OCI-LY7 (cell line): ENCODE measurements around the gene IL1RAPL1. TPM values are rescaled to one million over a fixed set of nuclear protein-coding genes. Genes with fewer than 3 reads are reported as not detected.

Experiments used
- BruUV-seq: library from RNA; stranded (reverse); fragments of 400-500 nt; replicated peaks from 2 replicates; lab custom pipeline; 2021; lab: Mats Ljungman, UMichigan
- CTCF ChIA-PET: fragments of 300-600 bp; sonication (Branson Sonifier 250); formaldehyde crosslinking; loops from one replicate; lab custom pipeline; 2022; ENCODE audit warnings: antibody characterized with exemption; ENCODE audit not compliant: unreplicated experiment; lab: Charles Lee
- POLR2A ChIA-PET: fragments of 300-600 bp; sonication (Branson Sonifier 250); formaldehyde crosslinking; loops from one replicate; lab custom pipeline; 2022; ENCODE audit warnings: antibody characterized with exemption; lab: Charles Lee
- DNase-seq: peaks from one replicate; pipeline ENCODE4 v3.0.0-alpha.2; 2015; ENCODE audit warnings: low spot score
- H2AFZ ChIP-seq: fragments of 200-600 bp; sonication (generic), shearing (Covaris generic); 2 replicates; pipeline ENCODE4 v1.6.1; 2014; ENCODE audit warnings: mild to moderate bottlenecking, antibody characterized with exemption, low read length, moderate library complexity
- H3K27ac ChIP-seq: fragments of 200-600 bp; sonication (generic); 2 replicates; pipeline ENCODE4 v1.5.1; 2014; ENCODE audit warnings: mixed run types, low read depth, mild to moderate bottlenecking, moderate library complexity, low read length, inconsistent platforms; ENCODE audit not compliant: poor library complexity, severe bottlenecking
- H3K36me3 ChIP-seq: fragments of 200-600 bp; sonication (generic); 2 replicates; pipeline ENCODE4 v1.6.1; 2014; ENCODE audit warnings: mild to moderate bottlenecking, antibody characterized with exemption, low read length, moderate library complexity, mixed read lengths; ENCODE audit not compliant: insufficient read depth
- H3K4me1 ChIP-seq: fragments of 200-600 bp; sonication (generic); 2 replicates; pipeline ENCODE4 v1.5.1; 2014; ENCODE audit warnings: mild to moderate bottlenecking, low read length; ENCODE audit not compliant: insufficient read depth, poor library complexity, severe bottlenecking
- H3K4me2 ChIP-seq: fragments of 200-600 bp; sonication (generic); 2 replicates; pipeline ENCODE4 v1.6.1; 2014; ENCODE audit warnings: mild to moderate bottlenecking, low read length
- H3K4me3 ChIP-seq: fragments of 200-600 bp; sonication (generic); 2 replicates; pipeline ENCODE4 v1.5.1; 2014; ENCODE audit warnings: mild to moderate bottlenecking, low read depth, low read length; ENCODE audit not compliant: poor library complexity, severe bottlenecking
- H3K79me2 ChIP-seq: fragments of 200-600 bp; sonication (generic); 2 replicates; pipeline ENCODE4 v1.6.1; 2016; ENCODE audit warnings: low read depth, mild to moderate bottlenecking, low read length, moderate library complexity, mixed read lengths; ENCODE audit not compliant: insufficient read depth
- H3K9me2 ChIP-seq: fragments of 200-600 bp; sonication (generic); 2 replicates; pipeline ENCODE4 v1.6.1; 2016; ENCODE audit warnings: mild to moderate bottlenecking, low read length, mixed read lengths; ENCODE audit not compliant: insufficient read depth
- H3K9me3 ChIP-seq: fragments of 200-600 bp; sonication (generic); 2 replicates; pipeline ENCODE4 v1.6.1; 2014; ENCODE audit warnings: mild to moderate bottlenecking, mixed run types, low read length, mixed read lengths
- H4K20me1 ChIP-seq: fragments of 200-600 bp; sonication (generic); 2 replicates; pipeline ENCODE4 v1.6.1; 2014; ENCODE audit warnings: mild to moderate bottlenecking, antibody characterized with exemption, low read length, moderate library complexity, mixed read lengths; ENCODE audit not compliant: insufficient read depth
- EZH2phosphoT487 ChIP-seq: fragments of 200-600 bp; sonication (generic); IDR thresholded peaks from 2 replicates; pipeline ENCODE4 v1.6.1; 2018; ENCODE audit warnings: low read depth, borderline replicate concordance, mild to moderate bottlenecking, mixed run types, antibody characterized with exemption, low read length, moderate library complexity, mixed read lengths
- intact Hi-C: fragments of 100-400 bp; cut with micrococcal nuclease; formaldehyde crosslinking; loops from one replicate; pipeline ENCODE4 v1.10.0; 2022; ENCODE audit not compliant: unreplicated experiment
- total RNA-seq, 2 experiments: library from RNA; depleted of rRNA in 1 of 2; stranded (reverse); fragments of >200 nt in 1 of 2; shearing (Covaris generic) in 1 of 2; gene quantifications; 2 replicates each; pipeline ENCODE4 v1.2.3, GENCODE V29; 2014 to 2022
- TF ChIP-seq, protein P1 (sequence below): fragments of 200-600 bp; sonication (generic); conservative IDR thresholded peaks from 2 replicates; pipeline ENCODE4 v1.5.1; 2014; ENCODE audit warnings: mild to moderate bottlenecking, antibody characterized with exemption, low read length, moderate library complexity, mixed read lengths

IL1RAPL1 gene
- total RNA-seq, 2 experiments from 2014 or later, result not detected

DNA sequence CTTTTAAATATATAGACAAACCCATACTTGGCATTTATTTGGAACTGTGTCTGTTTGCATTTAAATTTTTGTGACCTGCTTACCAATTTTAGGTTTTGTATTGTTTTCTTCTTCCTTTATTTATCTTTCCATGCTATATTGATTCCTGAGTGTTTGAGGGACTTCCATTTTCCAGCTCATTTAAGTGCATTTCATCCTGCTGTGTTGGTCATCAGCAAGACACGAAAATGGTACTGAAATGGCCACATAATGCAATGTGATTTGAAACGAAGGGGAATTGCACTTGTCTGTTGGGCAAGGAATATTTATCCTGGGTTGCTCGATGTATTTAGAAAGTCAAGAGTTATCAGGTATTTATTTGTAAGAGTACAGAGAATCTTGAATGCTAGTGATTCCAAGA is 1103.8 kb downstream of the IL1RAPL1 start:
- Histone ChIP-seq H4K20me1 (no peaks in the 10 kb centered on the region), H2AFZ (no peak overlapping the region), H3K4me2 (no peak overlapping the region), H3K36me3 (no peaks in the 10 kb centered on the region), H3K9me2 (no peaks in the 10 kb centered on the region), H3K27ac (no peak overlapping the region), H3K4me3 (no peak overlapping the region), H3K79me2 (no peaks in the 10 kb centered on the region), H3K4me1 (no peaks in the 10 kb centered on the region), H3K9me3 (no peaks in the 10 kb centered on the region)
- no TSS peak for BruUV-seq
- POLR2A ChIA-PET, result no interaction called here
- CTCF ChIA-PET, result no interaction called here
- DNase-seq, result no peak
- TF ChIP-seq, protein P1, sequence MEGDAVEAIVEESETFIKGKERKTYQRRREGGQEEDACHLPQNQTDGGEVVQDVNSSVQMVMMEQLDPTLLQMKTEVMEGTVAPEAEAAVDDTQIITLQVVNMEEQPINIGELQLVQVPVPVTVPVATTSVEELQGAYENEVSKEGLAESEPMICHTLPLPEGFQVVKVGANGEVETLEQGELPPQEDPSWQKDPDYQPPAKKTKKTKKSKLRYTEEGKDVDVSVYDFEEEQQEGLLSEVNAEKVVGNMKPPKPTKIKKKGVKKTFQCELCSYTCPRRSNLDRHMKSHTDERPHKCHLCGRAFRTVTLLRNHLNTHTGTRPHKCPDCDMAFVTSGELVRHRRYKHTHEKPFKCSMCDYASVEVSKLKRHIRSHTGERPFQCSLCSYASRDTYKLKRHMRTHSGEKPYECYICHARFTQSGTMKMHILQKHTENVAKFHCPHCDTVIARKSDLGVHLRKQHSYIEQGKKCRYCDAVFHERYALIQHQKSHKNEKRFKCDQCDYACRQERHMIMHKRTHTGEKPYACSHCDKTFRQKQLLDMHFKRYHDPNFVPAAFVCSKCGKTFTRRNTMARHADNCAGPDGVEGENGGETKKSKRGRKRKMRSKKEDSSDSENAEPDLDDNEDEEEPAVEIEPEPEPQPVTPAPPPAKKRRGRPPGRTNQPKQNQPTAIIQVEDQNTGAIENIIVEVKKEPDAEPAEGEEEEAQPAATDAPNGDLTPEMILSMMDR, result no peak
- no peak for TF ChIP-seq EZH2phosphoT487
- intact Hi-C loops, result no loop called here

DNA sequence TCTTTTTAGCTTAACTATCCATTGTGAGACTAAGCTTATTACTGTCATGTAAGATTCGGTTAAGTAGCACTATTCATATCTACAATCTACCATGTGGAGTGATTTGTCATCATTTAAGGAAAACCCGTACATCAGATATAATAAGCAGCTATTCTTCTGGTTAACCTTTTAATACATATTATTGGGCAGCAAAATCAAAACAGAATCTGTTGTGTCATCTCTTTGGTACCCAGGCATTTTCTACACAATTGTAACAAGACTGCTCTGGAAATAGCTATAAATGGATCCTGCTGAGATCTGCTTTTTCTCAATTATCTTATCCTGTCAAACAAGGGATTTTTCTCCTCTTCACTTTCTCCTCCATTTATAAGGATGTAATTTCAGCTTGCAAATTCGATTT is 1106.7 kb downstream of the IL1RAPL1 start:
- Histone ChIP-seq H2AFZ (no peak overlapping the region), H3K4me1 (no peaks in the 10 kb centered on the region), H3K9me3 (no peaks in the 10 kb centered on the region), H3K4me2 (no peak overlapping the region), H3K79me2 (no peaks in the 10 kb centered on the region), H3K4me3 (no peak overlapping the region), H4K20me1 (no peaks in the 10 kb centered on the region), H3K27ac (no peak overlapping the region), H3K9me2 (no peaks in the 10 kb centered on the region), H3K36me3 (no peaks in the 10 kb centered on the region)
- DNase-seq, result no peak
- ChIA-PET CTCF (no interaction called here), POLR2A (interaction anchor here (0.6 kb wide), 1 partner anchor 1982 kb away, joined by 3 read pairs; no protein-coding TSS in a partner anchor)
- TF ChIP-seq EZH2phosphoT487, result no peak
- TF ChIP-seq, protein P1, result no peak
- no TSS peak for BruUV-seq
- intact Hi-C loops, result no loop called here

DNA sequence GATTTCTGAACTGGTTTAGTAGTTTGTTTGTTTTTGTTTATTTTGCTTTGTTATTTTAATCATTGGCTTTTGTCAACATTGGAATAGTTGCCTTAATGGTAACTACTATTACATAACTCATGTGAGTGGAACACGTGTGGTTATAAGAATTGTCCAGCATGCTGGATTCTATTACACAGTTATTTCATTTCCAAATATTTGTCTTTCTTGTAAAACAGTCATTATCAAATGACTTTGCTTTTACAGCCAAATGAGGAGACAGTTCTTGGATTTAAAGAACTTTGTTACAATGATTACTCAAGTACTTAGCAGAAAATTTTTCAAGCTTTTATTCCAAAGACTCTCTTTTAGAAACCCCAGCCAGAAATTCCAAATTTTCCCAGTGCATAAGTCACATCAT is 1112.0 kb downstream of the IL1RAPL1 start:
- ChIA-PET CTCF (no interaction called here), POLR2A (no interaction called here)
- H3K4me1 ChIP-seq, result no peaks in the 10 kb centered on the region
- no peak overlapping the region for H3K27ac ChIP-seq
- no peaks in the 10 kb centered on the region for H3K36me3 ChIP-seq
- no peak overlapping the region for H3K4me3 ChIP-seq
- intact Hi-C loops, result no loop called here
- TF ChIP-seq, protein P1, result no peak
- no peak for TF ChIP-seq EZH2phosphoT487
- no peaks in the 10 kb centered on the region for H3K9me3 ChIP-seq
- no peak for DNase-seq
- no peak overlapping the region for H2AFZ ChIP-seq
- BruUV-seq, result no TSS peak
- no peaks in the 10 kb centered on the region for H3K79me2 ChIP-seq
- H3K9me2 ChIP-seq, result no peaks in the 10 kb centered on the region
- H4K20me1 ChIP-seq, result no peaks in the 10 kb centered on the region
- no peak overlapping the region for H3K4me2 ChIP-seq
